ENCODE measurements around the gene LAGE3.

Gene LAGE3

DNA sequence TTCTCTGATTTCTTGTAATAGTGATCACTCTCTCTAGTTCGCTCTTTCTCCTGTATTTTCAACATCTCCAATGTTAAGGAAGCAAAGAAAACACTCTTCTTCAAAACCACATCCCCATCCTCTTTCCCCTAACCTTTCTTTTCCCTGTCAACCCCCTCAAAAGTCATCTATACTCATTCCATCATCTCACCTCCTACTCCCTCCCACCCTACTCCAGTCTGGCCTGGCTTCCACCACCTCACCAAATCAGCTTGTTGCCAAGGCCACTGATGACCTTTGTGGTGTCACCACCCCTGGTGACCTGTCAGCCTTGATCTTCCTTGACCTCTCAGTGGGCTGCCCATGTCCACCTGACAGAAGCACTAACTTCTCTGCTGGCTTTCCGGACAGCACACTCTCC lies 34.6 kb upstream of the LAGE3 start:
- Histone ChIP-seq H3K4me3 (ENCODE audit: insufficient read depth, low read depth, low read length) (no peak overlapping the region), H3K9me3 (ENCODE audit: control insufficient read depth, low read length) (no peaks in the 10 kb centered on the region), H3K36me3 (ENCODE audit: control insufficient read depth, insufficient read depth, low read length) (no peaks in the 10 kb centered on the region), H3K27ac (ENCODE audit: insufficient read depth, low read depth, low read length, poor library complexity, severe bottlenecking) (no peak overlapping the region), H3K4me1 (ENCODE audit: control insufficient read depth, insufficient read depth, low read length) (peaks cover 10% of the 10 kb centered on the region), H3K27me3 (ENCODE audit: control insufficient read depth, insufficient read depth, low read length, poor library complexity, severe bottlenecking) (no peaks in the 10 kb centered on the region)
- WGBS, 2 experiments: 92 to 97% methylated on average over 2 of the region's 2 CpGs

DNA sequence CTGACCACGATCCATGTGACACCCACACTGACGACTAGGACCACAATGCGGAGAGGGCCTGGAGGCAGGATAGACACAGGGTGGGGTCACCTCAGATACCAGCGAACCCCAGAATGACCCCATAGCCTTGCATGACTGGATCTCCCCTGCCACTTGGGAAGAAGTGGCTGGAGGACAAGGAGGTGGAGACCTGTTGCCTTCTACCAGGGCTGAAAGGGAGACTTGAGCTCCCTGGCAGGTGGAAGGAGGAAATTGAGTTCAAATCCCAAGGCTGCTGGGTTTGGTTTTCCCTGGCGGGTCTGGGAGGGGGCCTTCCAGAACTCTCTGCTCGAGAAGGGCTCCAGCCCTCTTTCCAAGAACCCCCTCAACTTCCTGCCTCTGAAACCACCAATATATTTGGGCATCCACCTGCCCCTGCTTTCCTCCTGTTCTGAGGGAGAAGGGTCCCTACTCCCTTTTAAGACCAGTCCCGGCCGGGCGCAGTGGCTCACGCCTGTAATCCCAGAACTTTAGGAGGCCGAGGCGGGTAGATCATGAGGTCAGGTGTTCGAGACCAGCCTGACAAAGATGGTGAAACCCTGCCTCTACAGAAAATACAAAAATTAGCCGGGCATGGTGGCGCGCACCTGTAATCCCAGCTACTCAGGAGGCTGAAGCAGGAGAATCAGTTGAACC lies 33.9 kb upstream of the LAGE3 start:
- H3K4me3 ChIP-seq (ENCODE audit: insufficient read depth, low read depth, low read length): no peak overlapping the region
- H3K36me3 ChIP-seq (ENCODE audit: control insufficient read depth, insufficient read depth, low read length): no peaks in the 10 kb centered on the region
- H3K9me3 ChIP-seq (ENCODE audit: control insufficient read depth, low read length): no peaks in the 10 kb centered on the region
- H3K27ac ChIP-seq (ENCODE audit: insufficient read depth, low read depth, low read length, poor library complexity, severe bottlenecking): no peak overlapping the region
- 94 to 98% methylated on average over 16 of the region's 16 CpGs for WGBS, 2 experiments
- peaks cover 10% of the 10 kb centered on the region for H3K4me1 ChIP-seq (ENCODE audit: control insufficient read depth, insufficient read depth, low read length)
- no peaks in the 10 kb centered on the region for H3K27me3 ChIP-seq (ENCODE audit: control insufficient read depth, insufficient read depth, low read length, poor library complexity, severe bottlenecking)

DNA sequence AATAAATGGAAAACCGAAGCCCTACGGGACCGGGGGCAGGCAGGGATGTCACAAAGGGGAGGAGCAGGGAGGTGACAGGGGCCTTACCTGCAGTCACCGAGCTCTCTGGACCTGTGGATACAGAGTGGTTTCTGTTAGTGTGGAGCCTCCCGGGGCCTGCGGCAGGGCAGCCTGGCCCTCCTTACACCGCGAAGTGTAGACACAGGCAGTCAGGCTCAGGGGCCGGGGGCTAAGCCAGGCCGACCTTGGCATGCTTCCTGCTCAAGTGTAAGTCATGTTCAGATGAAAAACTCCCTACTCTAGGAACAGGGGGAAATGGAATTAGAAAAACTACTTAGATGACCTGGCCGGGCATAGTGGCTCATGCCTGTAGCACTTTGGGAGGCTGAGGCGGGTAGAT lies 32.7 kb upstream of the LAGE3 start:
- 96% methylated on average over 10 to 12 of the region's 12 CpGs for WGBS, 2 experiments
- no peak overlapping the region for H3K4me3 ChIP-seq (ENCODE audit: insufficient read depth, low read depth, low read length)
- H3K4me1 ChIP-seq (ENCODE audit: control insufficient read depth, insufficient read depth, low read length): no peaks in the 10 kb centered on the region
- H3K36me3 ChIP-seq (ENCODE audit: control insufficient read depth, insufficient read depth, low read length): no peaks in the 10 kb centered on the region
- no peaks in the 10 kb centered on the region for H3K27me3 ChIP-seq (ENCODE audit: control insufficient read depth, insufficient read depth, low read length, poor library complexity, severe bottlenecking)
- no peak overlapping the region for H3K27ac ChIP-seq (ENCODE audit: insufficient read depth, low read depth, low read length, poor library complexity, severe bottlenecking)
- H3K9me3 ChIP-seq (ENCODE audit: control insufficient read depth, low read length): no peaks in the 10 kb centered on the region

GRCh38 chrX:154509455-154509854 lies 30.4 kb upstream of the LAGE3 start:
- WGBS, 2 experiments: 100% methylated on average over 5 of the region's 5 CpGs
- no peak overlapping the region for H3K27ac ChIP-seq (ENCODE audit: insufficient read depth, low read depth, low read length, poor library complexity, severe bottlenecking)
- no peaks in the 10 kb centered on the region for H3K9me3 ChIP-seq (ENCODE audit: control insufficient read depth, low read length)
- no peaks in the 10 kb centered on the region for H3K36me3 ChIP-seq (ENCODE audit: control insufficient read depth, insufficient read depth, low read length)
- no peaks in the 10 kb centered on the region for H3K4me1 ChIP-seq (ENCODE audit: control insufficient read depth, insufficient read depth, low read length)
- no peaks in the 10 kb centered on the region for H3K27me3 ChIP-seq (ENCODE audit: control insufficient read depth, insufficient read depth, low read length, poor library complexity, severe bottlenecking)
- no peak overlapping the region for H3K4me3 ChIP-seq (ENCODE audit: insufficient read depth, low read depth, low read length)

- WGBS, 2 experiments: 94 to 96% methylated on average over 13 of the region's 13 CpGs
- Histone ChIP-seq H3K4me1 (ENCODE audit: control insufficient read depth, insufficient read depth, low read length) (no peaks in the 10 kb centered on the region), H3K4me3 (ENCODE audit: insufficient read depth, low read depth, low read length) (no peak overlapping the region), H3K36me3 (ENCODE audit: control insufficient read depth, insufficient read depth, low read length) (no peaks in the 10 kb centered on the region), H3K27ac (ENCODE audit: insufficient read depth, low read depth, low read length, poor library complexity, severe bottlenecking) (no peak overlapping the region), H3K9me3 (ENCODE audit: control insufficient read depth, low read length) (no peaks in the 10 kb centered on the region), H3K27me3 (ENCODE audit: control insufficient read depth, insufficient read depth, low read length, poor library complexity, severe bottlenecking) (no peaks in the 10 kb centered on the region)
Measured at GRCh38 chrX:154508384-154508745, 29.3 kb upstream of the LAGE3 start.

DNA sequence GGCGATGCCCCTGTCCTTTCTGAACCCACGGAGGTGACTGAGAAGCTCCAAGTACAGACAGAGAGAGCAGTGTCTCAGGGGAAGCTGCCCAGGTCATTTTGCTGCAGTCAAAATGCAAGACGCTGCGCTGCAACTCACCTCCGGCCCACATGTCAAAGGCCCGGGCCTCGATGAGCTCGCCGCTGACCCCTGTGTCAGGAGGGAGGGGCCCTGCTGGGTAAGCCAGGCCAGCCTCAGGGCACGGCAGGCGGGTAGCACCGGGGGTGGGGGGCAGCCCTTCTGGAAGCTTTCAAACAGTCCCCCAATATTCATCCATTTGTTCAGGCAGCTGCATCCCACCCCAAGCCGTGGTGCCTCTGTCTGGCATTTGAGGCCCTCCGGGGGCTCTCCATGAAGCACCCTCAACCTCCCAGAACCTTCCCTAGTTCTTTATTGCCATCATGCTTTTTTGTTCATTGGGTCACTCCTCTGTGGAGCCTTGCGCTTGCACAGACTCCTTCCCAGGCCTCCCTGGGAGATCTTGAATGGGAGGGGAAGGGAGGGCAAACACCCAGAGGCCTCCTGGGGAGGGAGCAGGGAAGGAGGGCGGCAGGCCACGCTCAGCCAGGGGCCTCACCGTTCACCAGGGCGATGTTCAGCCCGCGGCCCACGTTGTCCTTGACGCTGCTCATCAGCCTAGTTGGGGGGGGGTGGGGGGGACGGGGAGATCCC lies 28.7 kb upstream of the LAGE3 start:
- Histone ChIP-seq H3K4me1 (ENCODE audit: control insufficient read depth, insufficient read depth, low read length) (no peaks in the 10 kb centered on the region), H3K27me3 (ENCODE audit: control insufficient read depth, insufficient read depth, low read length, poor library complexity, severe bottlenecking) (no peaks in the 10 kb centered on the region), H3K27ac (ENCODE audit: insufficient read depth, low read depth, low read length, poor library complexity, severe bottlenecking) (no peak overlapping the region), H3K36me3 (ENCODE audit: control insufficient read depth, insufficient read depth, low read length) (no peaks in the 10 kb centered on the region), H3K4me3 (ENCODE audit: insufficient read depth, low read depth, low read length) (no peak overlapping the region), H3K9me3 (ENCODE audit: control insufficient read depth, low read length) (no peaks in the 10 kb centered on the region)
- WGBS, 2 experiments: 88 to 92% methylated on average over 16 to 24 of the region's 24 CpGs

DNA sequence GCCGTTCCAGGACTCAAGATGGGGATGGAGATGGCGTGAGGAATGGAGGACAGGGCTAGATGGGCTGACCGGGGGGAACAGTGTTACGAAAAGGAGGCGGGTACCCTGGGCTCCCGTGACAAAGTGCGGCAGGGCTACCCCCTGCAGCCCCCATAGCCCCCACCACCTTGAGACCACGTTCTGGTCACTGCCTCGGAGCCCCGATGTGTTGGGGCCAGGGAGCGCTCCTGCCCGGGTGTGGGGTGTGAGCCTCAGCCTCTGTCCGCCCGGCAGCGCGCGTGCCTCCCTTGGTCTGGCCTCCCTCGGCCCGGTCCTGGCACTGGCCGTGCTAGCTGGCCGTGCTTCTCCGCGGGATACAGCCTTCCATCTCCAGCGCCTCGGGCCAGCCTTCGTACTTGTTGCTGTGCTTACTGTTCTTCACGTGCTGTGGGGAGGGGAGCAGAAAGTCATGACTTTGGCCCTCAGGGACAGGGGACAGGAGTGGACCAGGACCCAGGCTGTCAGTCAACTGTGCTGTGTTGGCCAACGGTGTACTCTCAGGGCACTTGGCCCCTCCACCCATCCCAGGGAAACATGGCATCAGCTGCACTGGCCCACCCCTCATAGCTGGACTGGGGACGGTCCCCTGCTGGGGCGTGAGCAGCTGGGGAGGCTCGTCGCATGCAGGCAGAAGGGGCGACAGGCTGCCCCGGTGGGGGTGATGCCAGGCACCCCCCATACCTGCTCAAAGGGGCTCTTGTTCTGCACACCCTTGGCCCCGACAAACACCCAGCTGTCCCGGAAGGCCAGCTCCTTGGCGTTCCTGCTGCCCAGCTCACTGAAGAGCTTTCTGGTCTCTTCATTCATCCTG lies 27.6 kb upstream of the LAGE3 start:
- H3K27ac ChIP-seq (ENCODE audit: insufficient read depth, low read depth, low read length, poor library complexity, severe bottlenecking): no peak overlapping the region
- 95% methylated on average over 37 of the region's 37 CpGs for WGBS, 2 experiments
- no peak overlapping the region for H3K4me3 ChIP-seq (ENCODE audit: insufficient read depth, low read depth, low read length)
- no peaks in the 10 kb centered on the region for H3K27me3 ChIP-seq (ENCODE audit: control insufficient read depth, insufficient read depth, low read length, poor library complexity, severe bottlenecking)
- H3K9me3 ChIP-seq (ENCODE audit: control insufficient read depth, low read length): no peaks in the 10 kb centered on the region
- no peaks in the 10 kb centered on the region for H3K4me1 ChIP-seq (ENCODE audit: control insufficient read depth, insufficient read depth, low read length)
- H3K36me3 ChIP-seq (ENCODE audit: control insufficient read depth, insufficient read depth, low read length): no peaks in the 10 kb centered on the region

DNA sequence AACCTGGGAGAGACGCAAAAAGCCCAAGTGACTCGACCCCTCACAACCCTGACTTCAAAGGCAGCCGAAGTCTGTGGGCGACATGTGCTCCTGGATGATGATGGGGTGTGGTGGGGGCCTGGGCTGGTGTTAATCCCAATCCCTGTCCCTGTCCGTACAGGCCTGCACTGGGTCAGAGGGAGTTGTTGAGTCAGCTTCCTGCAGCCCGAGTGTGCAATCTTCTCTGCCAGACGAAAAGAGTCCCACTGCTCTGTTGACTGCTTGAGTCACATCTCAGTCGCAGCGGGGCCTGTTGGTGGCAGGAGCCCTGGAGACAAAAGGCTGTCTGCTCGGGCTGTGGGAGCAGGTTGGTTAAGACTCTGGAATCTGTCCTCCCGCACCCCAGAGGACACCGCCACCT lies 26.7 kb upstream of the LAGE3 start:
- Histone ChIP-seq H3K4me3 (ENCODE audit: insufficient read depth, low read depth, low read length) (no peak overlapping the region), H3K27ac (ENCODE audit: insufficient read depth, low read depth, low read length, poor library complexity, severe bottlenecking) (no peak overlapping the region), H3K27me3 (ENCODE audit: control insufficient read depth, insufficient read depth, low read length, poor library complexity, severe bottlenecking) (no peaks in the 10 kb centered on the region), H3K36me3 (ENCODE audit: control insufficient read depth, insufficient read depth, low read length) (no peaks in the 10 kb centered on the region), H3K9me3 (ENCODE audit: control insufficient read depth, low read length) (no peaks in the 10 kb centered on the region), H3K4me1 (ENCODE audit: control insufficient read depth, insufficient read depth, low read length) (no peaks in the 10 kb centered on the region)
- 90 to 92% methylated on average over 12 of the region's 12 CpGs for WGBS, 2 experiments

DNA sequence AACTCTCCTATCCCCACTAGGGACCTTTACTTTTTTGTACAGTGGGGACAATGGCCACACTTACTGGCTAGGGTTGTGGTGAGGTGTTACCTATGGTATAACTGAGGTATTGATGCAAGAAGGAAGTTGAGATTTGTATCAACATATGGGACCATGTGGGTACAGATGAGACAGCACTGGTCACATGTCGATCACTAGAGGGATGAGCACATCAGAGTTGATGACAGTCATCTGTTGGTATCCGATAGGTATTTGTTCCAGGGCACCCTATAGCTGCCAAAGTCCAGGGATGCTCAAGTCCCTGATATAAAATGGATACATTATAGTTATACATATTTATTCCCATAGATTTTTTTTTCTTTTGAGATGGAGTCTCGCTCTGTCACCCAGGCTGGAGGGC lies 23.9 kb upstream of the LAGE3 start:
- WGBS, 2 experiments: 96 to 98% methylated on average over 3 of the region's 3 CpGs
- no peak overlapping the region for H3K4me3 ChIP-seq (ENCODE audit: insufficient read depth, low read depth, low read length)
- no peaks in the 10 kb centered on the region for H3K36me3 ChIP-seq (ENCODE audit: control insufficient read depth, insufficient read depth, low read length)
- no peaks in the 10 kb centered on the region for H3K27me3 ChIP-seq (ENCODE audit: control insufficient read depth, insufficient read depth, low read length, poor library complexity, severe bottlenecking)
- H3K27ac ChIP-seq (ENCODE audit: insufficient read depth, low read depth, low read length, poor library complexity, severe bottlenecking): no peak overlapping the region
- H3K9me3 ChIP-seq (ENCODE audit: control insufficient read depth, low read length): no peaks in the 10 kb centered on the region
- H3K4me1 ChIP-seq (ENCODE audit: control insufficient read depth, insufficient read depth, low read length): no peaks in the 10 kb centered on the region

GRCh38 chrX:154502098-154502497 lies 23.0 kb upstream of the LAGE3 start:
- no peaks in the 10 kb centered on the region for H3K9me3 ChIP-seq (ENCODE audit: control insufficient read depth, low read length)
- WGBS, 2 experiments: 80 to 85% methylated on average over 7 to 8 of the region's 8 CpGs
- no peaks in the 10 kb centered on the region for H3K36me3 ChIP-seq (ENCODE audit: control insufficient read depth, insufficient read depth, low read length)
- H3K4me3 ChIP-seq (ENCODE audit: insufficient read depth, low read depth, low read length): no peak overlapping the region
- no peaks in the 10 kb centered on the region for H3K4me1 ChIP-seq (ENCODE audit: control insufficient read depth, insufficient read depth, low read length)
- H3K27ac ChIP-seq (ENCODE audit: insufficient read depth, low read depth, low read length, poor library complexity, severe bottlenecking): no peak overlapping the region
- H3K27me3 ChIP-seq (ENCODE audit: control insufficient read depth, insufficient read depth, low read length, poor library complexity, severe bottlenecking): no peaks in the 10 kb centered on the region

Data from ectodermal cell (in vitro differentiated cells).